Upper lobe of right lung (tissue), 1 donor: ENCODE results near the gene TNP1. TPM values are rescaled to one million over a fixed set of nuclear protein-coding genes. Genes with fewer than 3 reads are reported as not detected.

Source experiments
- ATAC-seq: fragments of 200-7000 bp; cut with Tn5 transposase; one replicate; pipeline ENCODE4 v1.9.1; 2020; ENCODE audit warnings: mild to moderate bottlenecking, moderate library complexity
- DNase-seq: peaks from one replicate; pipeline ENCODE4 v3.0.0-alpha.2; 2020
- H3K27ac ChIP-seq: fragments of 200-600 bp; one replicate; pipeline ENCODE4 v1.8.0; 2022
- H3K27me3 ChIP-seq: fragments of 200-600 bp; one replicate; pipeline ENCODE4 v1.8.0; 2022; ENCODE audit warnings: mild to moderate bottlenecking
- H3K36me3 ChIP-seq: fragments of 200-600 bp; one replicate; pipeline ENCODE4 v1.8.0; 2022
- H3K4me1 ChIP-seq: fragments of 200-600 bp; one replicate; pipeline ENCODE4 v1.8.0; 2022
- H3K4me3 ChIP-seq: fragments of 200-600 bp; one replicate; pipeline ENCODE4 v1.8.0; 2022; ENCODE audit warnings: mild to moderate bottlenecking
- H3K9me3 ChIP-seq: fragments of 200-600 bp; one replicate; pipeline ENCODE4 v1.8.0; 2022
- intact Hi-C: fragments of 100-400 bp; cut with DNase I; formaldehyde crosslinking; loops from one replicate; pipeline ENCODE4 v1.11.0; 2022
- total RNA-seq: library from RNA; stranded (reverse); fragmentation: NEBNext Ultra II Directional; extraction: Animal tissue kit (Norgen Biotek cat#: 25700); gene quantifications from one replicate; pipeline ENCODE4 v1.2.1, GENCODE V29; 2021
- TF ChIP-seq, protein P1 (sequence below): fragments of 200-600 bp; IDR thresholded peaks from one replicate; pipeline ENCODE4 v1.8.0; 2022; ENCODE audit warnings: antibody characterized with exemption
- donor health status: DM: no; HTN: yes; CAD: no; lungs with severe emphysema.

TNP1 gene
- total RNA-seq, 1 donor from 2014 or later = not detected

DNA sequence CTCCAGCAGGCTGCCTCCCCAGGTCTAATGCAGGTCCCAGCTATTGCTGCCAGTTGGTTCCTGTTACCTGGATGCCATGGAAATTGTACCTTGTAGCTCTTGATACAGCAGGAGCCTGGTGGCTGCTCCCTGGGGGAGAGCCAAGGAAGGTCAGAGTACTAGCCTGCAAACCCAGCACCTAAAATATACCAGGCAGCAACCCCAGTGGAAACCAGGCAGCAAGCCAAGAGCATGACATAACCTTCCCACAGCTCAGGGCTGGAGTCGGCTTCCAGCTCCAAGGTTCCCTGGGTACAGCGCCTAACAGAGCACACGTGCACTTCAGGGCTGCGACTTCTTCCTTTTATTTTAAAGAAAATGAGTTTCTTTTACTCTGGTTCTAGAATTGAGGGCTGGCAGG is 30.3 kb downstream of the TNP1 start:
- no peak overlapping the region for H3K27ac ChIP-seq
- TF ChIP-seq, protein P1, sequence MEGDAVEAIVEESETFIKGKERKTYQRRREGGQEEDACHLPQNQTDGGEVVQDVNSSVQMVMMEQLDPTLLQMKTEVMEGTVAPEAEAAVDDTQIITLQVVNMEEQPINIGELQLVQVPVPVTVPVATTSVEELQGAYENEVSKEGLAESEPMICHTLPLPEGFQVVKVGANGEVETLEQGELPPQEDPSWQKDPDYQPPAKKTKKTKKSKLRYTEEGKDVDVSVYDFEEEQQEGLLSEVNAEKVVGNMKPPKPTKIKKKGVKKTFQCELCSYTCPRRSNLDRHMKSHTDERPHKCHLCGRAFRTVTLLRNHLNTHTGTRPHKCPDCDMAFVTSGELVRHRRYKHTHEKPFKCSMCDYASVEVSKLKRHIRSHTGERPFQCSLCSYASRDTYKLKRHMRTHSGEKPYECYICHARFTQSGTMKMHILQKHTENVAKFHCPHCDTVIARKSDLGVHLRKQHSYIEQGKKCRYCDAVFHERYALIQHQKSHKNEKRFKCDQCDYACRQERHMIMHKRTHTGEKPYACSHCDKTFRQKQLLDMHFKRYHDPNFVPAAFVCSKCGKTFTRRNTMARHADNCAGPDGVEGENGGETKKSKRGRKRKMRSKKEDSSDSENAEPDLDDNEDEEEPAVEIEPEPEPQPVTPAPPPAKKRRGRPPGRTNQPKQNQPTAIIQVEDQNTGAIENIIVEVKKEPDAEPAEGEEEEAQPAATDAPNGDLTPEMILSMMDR = no peak
- H3K4me3 ChIP-seq = no peak overlapping the region
- no peaks in the 10 kb centered on the region for H3K9me3 ChIP-seq
- intact Hi-C loops = no loop called here
- ATAC-seq (peak; percentile 42), DNase-seq (no peak)
- H3K27me3 ChIP-seq = no peaks in the 10 kb centered on the region
- H3K36me3 ChIP-seq = no peaks in the 10 kb centered on the region
- peaks cover 3% of the 10 kb centered on the region for H3K4me1 ChIP-seq

DNA sequence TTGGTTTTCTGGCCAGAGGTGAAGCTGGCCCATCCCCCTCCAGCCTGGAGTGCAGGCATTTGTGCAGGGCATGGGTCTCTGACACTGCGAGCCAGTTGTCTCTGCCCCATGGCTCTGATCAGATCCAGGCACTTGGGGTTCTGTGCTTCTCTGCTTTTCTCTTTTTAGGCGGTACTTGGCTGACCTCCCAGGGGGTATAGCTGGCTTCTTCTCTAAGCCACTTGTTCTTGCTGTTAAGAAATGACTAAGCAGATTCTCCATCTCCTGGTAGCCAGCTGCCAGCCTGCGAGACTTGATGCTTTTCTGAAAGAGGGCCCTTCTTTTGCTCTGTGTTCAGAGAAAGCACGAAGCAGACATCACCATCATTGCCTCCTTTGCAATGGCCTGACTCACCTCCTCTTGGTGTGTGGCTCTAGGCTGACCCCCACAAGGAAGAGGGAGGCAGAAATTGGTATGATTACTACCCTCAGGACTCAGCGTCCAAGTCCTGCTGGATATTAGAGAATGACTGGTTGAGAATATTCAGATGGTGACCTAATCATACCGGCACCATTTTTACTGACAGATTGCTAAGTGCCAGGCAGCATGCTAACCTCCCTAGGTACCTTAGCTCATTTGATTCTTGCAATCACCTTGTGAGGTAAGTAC is 32.7 kb downstream of the TNP1 start:
- TF ChIP-seq, protein P1 = no peak
- H3K4me1 ChIP-seq = peaks cover 3% of the 10 kb centered on the region
- H3K27ac ChIP-seq = no peak overlapping the region
- no peaks in the 10 kb centered on the region for H3K27me3 ChIP-seq
- DNase-seq (no peak), ATAC-seq (no peak)
- H3K36me3 ChIP-seq = no peaks in the 10 kb centered on the region
- no peaks in the 10 kb centered on the region for H3K9me3 ChIP-seq
- intact Hi-C loops = no loop called here
- no peak overlapping the region for H3K4me3 ChIP-seq

DNA sequence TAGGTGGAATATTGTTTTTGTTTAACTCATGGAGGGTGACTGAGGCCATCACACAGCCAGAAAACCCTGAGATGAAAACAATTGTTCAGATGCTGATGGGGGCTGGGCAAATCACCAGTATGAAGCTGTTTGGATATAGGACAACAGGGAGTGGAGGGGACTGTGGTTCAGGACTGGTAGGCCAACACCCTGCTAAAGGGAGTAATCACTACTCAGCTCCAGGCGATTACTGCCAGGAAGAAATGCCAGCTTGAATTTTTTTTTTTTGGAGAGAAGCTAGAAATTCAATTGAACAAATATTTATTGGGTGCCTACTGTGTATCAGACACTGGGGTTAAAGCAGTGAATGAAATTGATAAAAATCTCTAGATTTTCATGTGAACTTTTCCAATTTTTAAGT is 37.4 kb downstream of the TNP1 start:
- H3K36me3 ChIP-seq = no peaks in the 10 kb centered on the region

DNA sequence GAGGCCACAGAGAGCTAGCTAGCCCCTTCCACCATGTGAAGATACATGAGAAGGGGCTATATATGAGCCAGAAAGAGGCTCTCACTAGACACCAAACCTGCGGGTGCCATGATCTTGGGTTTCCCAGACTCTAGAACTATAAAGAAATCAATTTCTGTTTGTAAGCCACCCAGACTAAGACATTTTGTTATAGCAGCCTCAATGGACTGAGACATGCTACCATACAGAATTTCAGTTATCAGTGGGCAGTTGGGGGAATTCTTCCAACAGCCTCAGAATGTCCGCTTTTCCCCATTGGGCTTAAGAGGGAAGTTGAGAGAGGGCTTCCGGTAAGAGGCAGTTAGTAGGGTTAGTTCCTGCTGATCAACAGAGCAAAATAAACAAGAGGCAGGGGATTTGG is 39.2 kb downstream of the TNP1 start:
- Histone ChIP-seq H3K4me3 (no peak overlapping the region), H3K9me3 (no peaks in the 10 kb centered on the region), H3K36me3 (no peaks in the 10 kb centered on the region), H3K27ac (no peak overlapping the region), H3K4me1 (no peaks in the 10 kb centered on the region), H3K27me3 (no peaks in the 10 kb centered on the region)
- DNase-seq (no peak), ATAC-seq (no peak)
- intact Hi-C loops = no loop called here
- TF ChIP-seq, protein P1 = no peak

More for the DNA sequence above, 37.4 kb downstream of the TNP1 start:
- Histone ChIP-seq H3K27ac (no peak overlapping the region), H3K27me3 (no peaks in the 10 kb centered on the region), H3K4me3 (no peak overlapping the region), H3K4me1 (no peaks in the 10 kb centered on the region), H3K9me3 (no peaks in the 10 kb centered on the region)
- intact Hi-C loops = no loop called here
- DNase-seq = no peak
- no peak for ATAC-seq
- TF ChIP-seq, protein P1 = no peak

DNA sequence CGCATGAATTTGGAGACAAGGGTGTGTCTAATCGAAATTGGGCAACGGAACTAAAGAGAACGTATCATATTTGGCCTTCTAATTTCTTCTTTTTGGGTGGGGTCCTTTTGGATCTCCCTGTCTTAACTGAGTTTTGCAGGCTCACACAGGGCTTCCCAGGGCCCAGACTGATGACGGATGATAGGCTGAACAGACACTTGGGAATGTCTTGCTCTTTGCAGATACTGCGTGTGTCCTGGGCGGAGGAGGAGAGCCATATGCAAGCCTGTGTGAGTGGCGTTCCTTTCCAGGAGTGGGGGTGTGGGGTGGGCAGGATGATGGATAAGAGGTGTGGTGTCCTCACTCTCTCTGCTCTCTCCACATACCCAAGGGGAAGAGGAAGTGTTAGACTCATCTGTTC is 40.1 kb downstream of the TNP1 start:
- ATAC-seq = no peak
- TF ChIP-seq, protein P1 = no peak

DNA sequence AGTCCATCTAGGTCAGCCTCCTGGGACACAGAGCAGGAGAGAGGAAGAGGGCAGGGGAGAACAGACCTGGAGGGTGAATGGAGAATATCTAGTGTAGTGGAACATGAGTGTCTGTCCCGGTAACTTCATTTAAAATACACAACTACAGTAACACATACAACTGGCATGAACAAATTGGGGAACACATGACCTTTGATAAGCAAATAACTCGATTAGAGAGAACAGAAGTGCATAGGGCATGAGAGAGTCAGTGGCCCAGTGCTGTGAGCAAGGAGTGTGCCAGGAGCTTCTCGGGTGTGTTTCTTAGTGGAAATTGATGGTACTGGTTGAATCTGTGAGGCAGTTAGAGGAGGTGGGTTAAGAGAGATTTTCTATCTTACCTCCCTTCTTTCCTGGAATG is 40.8 kb downstream of the TNP1 start:
- TF ChIP-seq, protein P1 = no peak
- H3K9me3 ChIP-seq = no peaks in the 10 kb centered on the region
- no peaks in the 10 kb centered on the region for H3K4me1 ChIP-seq
- no peak overlapping the region for H3K4me3 ChIP-seq
- H3K27me3 ChIP-seq = no peaks in the 10 kb centered on the region
- intact Hi-C loops = no loop called here
- H3K27ac ChIP-seq = no peak overlapping the region
- DNase-seq (no peak), ATAC-seq (no peak)
- H3K36me3 ChIP-seq = no peaks in the 10 kb centered on the region

More for the DNA sequence above, 40.1 kb downstream of the TNP1 start:
- Histone ChIP-seq H3K4me1 (no peaks in the 10 kb centered on the region), H3K9me3 (no peaks in the 10 kb centered on the region), H3K36me3 (no peaks in the 10 kb centered on the region), H3K27me3 (no peaks in the 10 kb centered on the region), H3K27ac (no peak overlapping the region), H3K4me3 (no peak overlapping the region)
- intact Hi-C loops = no loop called here
- no peak for DNase-seq
